A673 (cell line): ENCODE data around the gene ARPC1A. TPM values are rescaled to one million over a fixed set of nuclear protein-coding genes. Genes with fewer than 3 reads are reported as not detected.

Source experiments
- BruUV-seq: library from RNA; stranded (reverse); fragments of 400-500 nt; replicated peaks from 2 replicates; lab custom pipeline; 2021; lab: Mats Ljungman, UMichigan
- CTCF ChIA-PET: fragments of 300-600 bp; sonication (Branson Sonifier 250); formaldehyde crosslinking; loops from one replicate; lab custom pipeline; 2022; ENCODE audit warnings: antibody characterized with exemption; lab: Charles Lee
- POLR2A ChIA-PET: fragments of 300-600 bp; sonication (Branson Sonifier 250); formaldehyde crosslinking; loops from one replicate; lab custom pipeline; 2022; ENCODE audit warnings: antibody characterized with exemption; ENCODE audit not compliant: low non-redundant PET; lab: Charles Lee
- DNase-seq: peaks from one replicate; pipeline ENCODE4 v3.0.0-alpha.2; 2015; ENCODE audit warnings: low spot score
- H3K27ac ChIP-seq: fragments of 200-600 bp; sonication (generic); 2 replicates; pipeline ENCODE4 v1.5.1; 2016; ENCODE audit warnings: mixed run types, low read depth, mild to moderate bottlenecking, mixed read lengths, antibody characterized with exemption, low read length; ENCODE audit not compliant: poor library complexity, severe bottlenecking
- H3K27me3 ChIP-seq: fragments of 200-600 bp; sonication (generic); replicated peaks from 2 replicates; pipeline ENCODE4 v1.6.1; 2017; ENCODE audit warnings: mixed run types, low read depth, mild to moderate bottlenecking, mixed read lengths, antibody characterized with exemption, low read length; ENCODE audit not compliant: insufficient read depth, poor library complexity
- H3K36me3 ChIP-seq: fragments of 200-600 bp; sonication (generic); 2 replicates; pipeline ENCODE4 v1.6.1; 2016; ENCODE audit warnings: mixed run types, mild to moderate bottlenecking, mixed read lengths, antibody characterized with exemption, low read length; ENCODE audit not compliant: insufficient read depth, poor library complexity, severe bottlenecking
- H3K4me1 ChIP-seq: fragments of 200-600 bp; sonication (generic); 2 replicates; pipeline ENCODE4 v1.6.1; 2017; ENCODE audit warnings: mixed run types, mild to moderate bottlenecking, mixed read lengths, antibody characterized with exemption, low read length; ENCODE audit not compliant: insufficient read depth, poor library complexity, severe bottlenecking
- H3K4me3 ChIP-seq: fragments of 200-600 bp; sonication (generic); 2 replicates; pipeline ENCODE4 v1.5.1; 2016; ENCODE audit warnings: low read depth, mixed run types, mild to moderate bottlenecking, mixed read lengths, low read length; ENCODE audit not compliant: poor library complexity, severe bottlenecking
- H3K9me3 ChIP-seq: fragments of 200-600 bp; sonication (generic); 2 replicates; pipeline ENCODE4 v1.6.1; 2016; ENCODE audit warnings: mixed run types, low read depth, mild to moderate bottlenecking, mixed read lengths, antibody characterized with exemption, low read length; ENCODE audit not compliant: poor library complexity, severe bottlenecking
- CTCF ChIP-seq: fragments of 300-800, 200-600 bp; sonication (generic); conservative IDR thresholded peaks from 2 replicates; pipeline ENCODE4 v1.5.1; 2017; ENCODE audit warnings: low read depth, mild to moderate bottlenecking, antibody characterized with exemption, low read length, moderate library complexity, mixed read lengths
- EZH2 ChIP-seq: fragments of 200-600 bp; sonication (generic); IDR thresholded peaks from 2 replicates; pipeline ENCODE4 v1.6.1; 2017; ENCODE audit warnings: borderline replicate concordance, low read depth, mild to moderate bottlenecking, mixed read lengths, antibody characterized with exemption, low read length; ENCODE audit not compliant: poor library complexity, severe bottlenecking
- intact Hi-C: fragments of 100-400 bp; cut with micrococcal nuclease; formaldehyde crosslinking; loops from one replicate; pipeline ENCODE4 v1.10.0; 2022; ENCODE audit not compliant: unreplicated experiment
- total RNA-seq: library from RNA; stranded (reverse); gene quantifications from 2 replicates; pipeline ENCODE4 v1.2.3, GENCODE V29; 2021

Gene ARPC1A
- total RNA-seq, 1 experiment from 2014 or later: 167 TPM

DNA sequence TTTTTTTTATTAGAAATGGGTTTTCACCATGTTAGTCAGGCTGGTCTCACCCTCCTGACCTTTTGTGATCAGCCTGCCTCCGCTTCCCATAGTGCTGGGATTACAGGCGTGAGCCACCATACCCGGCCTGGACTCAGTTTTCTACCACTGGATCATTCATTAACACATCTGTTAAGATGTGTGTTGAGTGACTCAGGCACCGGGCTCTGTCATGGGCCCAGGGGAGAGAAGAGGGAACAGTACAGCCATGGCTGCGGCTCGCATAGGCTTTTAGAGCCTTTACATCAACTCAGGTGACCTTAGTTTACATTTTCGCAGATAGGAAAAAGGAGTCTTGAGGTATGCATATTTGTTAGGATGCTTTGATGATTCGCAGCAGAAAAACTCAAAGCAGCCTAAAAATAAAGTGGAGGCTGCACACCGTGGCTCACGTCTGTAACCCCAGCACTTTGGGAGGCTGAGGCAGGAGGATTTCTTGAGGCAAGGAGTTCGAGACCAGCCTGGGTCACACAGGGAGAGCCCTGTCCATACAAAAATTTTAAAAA lies 45.8 kb downstream of the ARPC1A start:
- intact Hi-C loops: no loop called here
- Histone ChIP-seq H3K27ac (no peak overlapping the region), H3K9me3 (no peaks in the 10 kb centered on the region), H3K4me3 (no peak overlapping the region), H3K27me3 (no peaks in the 10 kb centered on the region), H3K4me1 (peaks cover 6% of the 10 kb centered on the region), H3K36me3 (peaks cover 4% of the 10 kb centered on the region)
- BruUV-seq: no TSS peak
- CTCF ChIA-PET: no interaction called here
- DNase-seq: no peak
- POLR2A ChIA-PET: no interaction called here
- TF ChIP-seq CTCF (no peak), EZH2 (no peak)

DNA sequence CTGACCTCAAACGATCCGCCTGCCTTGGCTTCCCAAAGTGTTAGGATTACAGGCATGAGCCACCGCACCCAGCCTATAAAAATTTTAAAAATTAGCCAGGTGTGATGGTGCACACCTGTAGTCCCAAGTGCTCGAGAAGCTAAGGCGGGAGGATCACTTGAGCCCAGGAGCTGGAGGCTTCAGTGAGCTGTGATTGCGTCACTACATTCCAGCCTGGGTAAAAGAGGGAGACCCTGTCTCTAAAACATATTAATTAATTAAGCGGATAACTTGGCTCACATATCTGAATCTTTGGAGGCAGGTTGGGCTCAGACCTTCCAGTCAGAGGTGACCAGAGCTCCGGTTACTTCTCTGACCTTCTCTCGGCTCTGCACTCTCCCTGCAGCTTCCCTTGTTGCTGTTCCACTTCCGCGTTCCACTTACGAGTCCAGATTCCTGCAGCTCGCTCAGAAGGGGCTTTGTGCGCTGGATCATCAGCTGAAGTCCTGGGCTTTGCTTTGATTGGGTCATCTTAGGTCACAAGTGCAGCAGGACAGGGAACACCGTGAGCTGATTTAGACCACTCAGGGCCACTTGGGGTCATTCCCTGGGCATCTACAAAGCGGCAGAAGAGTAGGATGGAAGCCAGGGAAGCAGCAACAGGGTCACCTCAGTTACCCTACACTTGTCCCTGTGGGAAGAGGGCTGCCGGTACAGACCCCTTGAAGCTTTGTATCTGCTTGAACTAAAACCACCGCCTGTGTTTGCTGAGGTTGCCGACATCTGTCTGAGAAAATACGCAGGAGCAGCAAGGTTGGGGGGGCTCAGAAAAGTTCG lies 46.8 kb downstream of the ARPC1A start:
- Histone ChIP-seq H3K9me3 (no peaks in the 10 kb centered on the region), H3K36me3 (no peaks in the 10 kb centered on the region), H3K4me3 (no peak overlapping the region), H3K4me1 (peaks cover 2% of the 10 kb centered on the region), H3K27me3 (no peaks in the 10 kb centered on the region), H3K27ac (no peak overlapping the region)
- TF ChIP-seq EZH2 (no peak), CTCF (no peak)
- no TSS peak for BruUV-seq
- ChIA-PET CTCF (interaction anchor here (1.0 kb wide), 1 partner anchor 124 kb away, joined by 5 read pairs; no protein-coding TSS in a partner anchor), POLR2A (no interaction called here)
- DNase-seq: no peak
- intact Hi-C loops: no loop called here

GRCh38 chr7:99373091-99374066 lies 47.7 kb downstream of the ARPC1A start:
- intact Hi-C loops: no loop called here
- H3K4me3 ChIP-seq: no peak overlapping the region
- peaks cover 2% of the 10 kb centered on the region for H3K4me1 ChIP-seq
- TF ChIP-seq EZH2 (no peak), CTCF (no peak)
- DNase-seq: no peak
- H3K9me3 ChIP-seq: no peaks in the 10 kb centered on the region
- CTCF ChIA-PET: no interaction called here
- no peaks in the 10 kb centered on the region for H3K36me3 ChIP-seq
- H3K27me3 ChIP-seq: no peaks in the 10 kb centered on the region
- no TSS peak for BruUV-seq
- POLR2A ChIA-PET: no interaction called here
- no peak overlapping the region for H3K27ac ChIP-seq
